ENCODE measurements around the gene LIMA1.
"Not testable (repeated sequence)": the region's sequence is repeated elsewhere in the genome, so short reads cannot be mapped to it uniquely, and the experiment has no call there.

LIMA1 gene

GRCh38 chr12:50283229-50283923 lies at the start of gene LIMA1:
Gene LIMA1, minus strand, starts transcription at chr12:50283520. Its CDS starts 34,769 bp downstream, at chr12:50248751.
- DNase-seq = peak; percentile 82

DNA sequence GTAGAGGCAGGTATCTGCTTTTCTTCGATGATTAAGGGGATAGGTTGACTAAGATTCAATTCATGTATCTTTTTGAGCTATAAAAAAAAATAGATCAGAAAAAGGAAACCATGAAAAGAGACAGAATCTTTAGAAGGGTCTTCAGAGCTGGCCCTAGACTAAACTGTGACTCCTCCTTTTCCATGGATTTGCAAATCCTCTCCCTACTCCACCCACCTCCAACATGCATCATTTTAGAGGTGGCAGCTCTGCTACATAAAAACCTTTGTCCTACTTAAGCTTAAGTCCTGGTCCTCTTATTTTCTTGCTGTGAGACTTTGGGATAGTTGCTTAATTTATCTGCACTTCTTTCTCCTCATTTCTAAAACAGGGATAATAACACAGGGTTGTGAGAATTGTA lies 48.4 kb upstream of the LIMA1 start:
- DNase-seq = no peak

DNA sequence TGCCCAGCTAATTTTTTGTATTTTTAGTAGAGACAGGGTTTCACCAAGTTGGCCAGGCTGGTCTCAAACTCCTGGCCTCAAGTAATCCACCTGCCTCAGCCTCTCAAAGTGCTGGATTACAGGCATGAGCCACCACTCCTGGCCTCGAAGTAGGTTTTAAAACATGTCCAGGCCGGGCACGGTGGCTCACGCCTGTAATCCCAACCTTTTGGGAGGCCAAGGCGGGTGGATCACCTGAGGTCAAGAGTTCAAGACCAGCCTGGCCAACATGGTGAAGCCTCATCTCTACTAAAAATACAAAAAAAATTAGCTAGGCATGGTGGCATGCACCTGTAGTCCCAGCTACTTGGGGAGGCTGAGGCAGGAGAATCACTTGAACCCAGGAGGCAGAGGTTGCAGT lies 45.3 kb upstream of the LIMA1 start:
- DNase-seq = not testable (repeated sequence)

GRCh38 chr12:50326590-50327284 lies 43.4 kb upstream of the LIMA1 start:
- DNase-seq = peak; percentile 75

GRCh38 chr12:50325890-50326391 lies 42.6 kb upstream of the LIMA1 start:
- no peak for DNase-seq

DNA sequence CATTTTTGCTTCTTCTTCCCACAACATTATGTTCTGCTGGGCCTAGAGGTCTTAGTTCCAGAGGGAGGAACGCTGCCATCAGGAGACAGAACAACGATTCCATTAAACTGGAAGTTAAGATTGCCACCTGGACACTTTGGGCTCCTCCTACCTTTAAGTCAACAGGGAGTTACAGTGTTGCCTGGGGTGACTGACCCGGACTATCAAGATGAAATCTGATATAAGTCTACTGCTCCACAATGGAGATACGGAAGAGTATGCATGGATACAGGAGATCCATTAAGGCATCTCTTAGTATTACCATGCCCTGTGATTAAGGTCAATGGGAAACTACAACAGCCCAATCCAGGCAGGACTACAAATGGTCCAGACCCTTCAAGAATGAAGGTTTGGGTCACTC lies 41.5 kb upstream of the LIMA1 start:
- DNase-seq = not testable (repeated sequence)

- not testable (repeated sequence) for DNase-seq
Observed at GRCh38 chr12:50324077-50324476, 40.8 kb upstream of the LIMA1 start.

DNA sequence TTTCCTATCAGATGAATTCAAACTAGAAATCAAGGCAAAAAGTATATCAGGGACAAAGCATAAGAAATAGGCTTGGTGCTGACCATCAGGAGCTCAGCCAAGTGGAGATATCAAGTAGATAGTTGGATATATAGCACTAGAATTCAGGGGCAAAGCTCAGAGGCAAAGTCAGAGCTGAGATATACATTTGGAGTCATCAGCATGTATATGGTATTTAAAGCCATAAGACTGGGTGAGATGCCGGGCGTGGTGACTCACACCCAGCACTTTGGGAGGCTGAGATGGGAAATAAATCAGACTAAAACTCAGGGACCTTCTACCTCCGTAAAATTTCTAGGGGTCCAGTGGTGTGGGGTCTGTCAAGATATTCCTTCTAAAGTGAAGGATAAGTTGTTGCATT lies 38.9 kb upstream of the LIMA1 start:
- DNase-seq = no peak

DNA sequence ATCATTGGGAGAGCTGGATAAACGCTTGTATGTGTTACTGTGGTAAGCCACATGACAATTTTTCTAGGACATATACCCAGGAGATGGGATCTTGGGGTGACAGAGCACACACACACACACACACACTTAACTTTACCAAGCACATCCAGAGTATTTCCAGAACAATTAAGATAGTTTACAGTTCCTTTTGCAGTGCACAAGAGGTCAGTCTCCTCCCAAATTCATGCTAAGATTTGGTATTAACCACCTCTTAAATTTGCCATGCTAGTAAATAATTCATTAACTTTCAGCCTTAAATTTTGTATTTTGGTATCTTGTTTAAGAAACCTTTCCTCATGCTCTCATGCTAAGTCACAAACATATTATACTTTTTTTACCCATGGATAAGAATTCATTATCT lies 33.9 kb upstream of the LIMA1 start:
- DNase-seq = no peak

DNA sequence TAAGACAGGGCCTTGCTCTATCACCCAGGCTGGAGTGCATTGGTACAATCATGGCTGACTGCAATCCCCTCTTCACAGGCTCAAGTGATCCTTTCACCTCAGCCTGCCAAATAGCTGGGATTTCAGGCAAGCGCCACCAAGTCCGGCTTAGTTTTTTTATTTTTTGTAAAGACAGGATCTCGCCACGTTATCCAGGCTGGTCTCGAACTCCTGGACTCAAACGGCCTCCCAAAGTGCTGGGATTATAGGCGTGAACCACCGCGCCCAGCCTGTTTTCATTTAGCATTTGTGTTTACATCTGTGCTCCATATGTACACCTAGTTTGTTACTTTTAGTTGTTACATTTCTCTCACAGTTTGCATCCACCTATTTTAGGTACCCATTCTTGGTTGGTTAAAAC lies 32.5 kb upstream of the LIMA1 start:
- DNase-seq = no peak

- peak; percentile 7 for DNase-seq
Observed at GRCh38 chr12:50314636-50315312, 31.5 kb upstream of the LIMA1 start.

DNA sequence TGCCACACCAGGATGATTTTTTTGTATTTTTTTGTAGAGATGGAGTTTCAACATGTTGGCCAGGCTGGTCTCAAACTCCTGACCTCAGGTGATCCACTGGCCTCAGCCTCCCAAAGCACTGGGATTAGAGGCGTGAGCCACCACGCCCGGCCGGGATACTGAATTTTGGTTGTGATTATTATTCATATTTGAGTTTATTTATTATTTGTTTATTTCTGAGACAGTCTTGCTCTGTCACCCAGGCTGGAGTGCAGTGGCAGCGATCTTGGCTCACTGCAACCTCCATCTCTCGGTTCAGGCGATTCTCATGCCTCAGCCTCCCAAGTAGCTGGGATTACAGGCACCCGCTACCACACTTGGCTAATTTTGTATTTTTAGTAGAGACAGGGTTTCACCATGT lies 30.7 kb upstream of the LIMA1 start:
- not testable (repeated sequence) for DNase-seq

- no peak for DNase-seq
Observed at GRCh38 chr12:50313256-50313931, 30.1 kb upstream of the LIMA1 start.

- not testable (repeated sequence) for DNase-seq
Observed at GRCh38 chr12:50311858-50312609, 28.7 kb upstream of the LIMA1 start.

DNA sequence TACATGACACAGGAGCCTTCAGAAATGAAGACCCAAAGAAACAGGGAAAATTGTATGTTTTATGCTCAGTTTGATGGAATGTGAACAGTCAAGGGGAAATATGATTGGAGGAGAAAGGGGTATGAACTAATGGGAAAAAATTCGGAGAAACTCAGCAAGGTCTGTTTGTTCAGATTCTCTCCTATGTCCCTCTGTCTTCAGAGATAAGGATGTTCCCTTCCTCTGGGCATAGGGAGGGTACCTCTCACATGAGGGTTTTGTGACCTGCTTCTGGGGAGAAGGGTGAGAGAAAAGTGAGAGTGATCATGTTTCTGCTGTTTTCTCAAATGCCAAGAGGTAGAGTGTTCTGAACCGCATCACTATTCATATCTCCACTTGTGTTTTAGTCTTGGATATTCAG lies 26.6 kb upstream of the LIMA1 start:
- DNase-seq = no peak

GRCh38 chr12:50302686-50303085 lies 19.4 kb upstream of the LIMA1 start:
- no peak for DNase-seq

DNA sequence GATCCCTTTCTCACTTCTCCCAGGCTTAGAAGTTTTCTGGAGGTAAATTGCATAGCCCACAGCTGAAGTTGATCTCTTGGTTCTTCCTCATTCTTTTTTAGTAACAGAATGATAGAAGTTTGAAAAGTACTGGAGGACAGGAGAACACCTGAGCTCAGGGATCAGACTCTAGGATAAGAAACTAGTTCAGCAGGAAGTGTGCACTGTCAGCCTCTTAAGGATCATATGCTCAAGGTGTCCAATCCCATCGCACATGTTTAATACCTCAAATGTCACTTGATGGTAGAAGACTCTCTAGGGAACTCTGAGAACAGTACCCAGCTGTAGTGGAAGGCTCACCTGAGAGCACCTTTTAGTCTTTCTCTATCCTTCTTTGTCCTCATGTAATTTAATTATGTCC lies 14.7 kb upstream of the LIMA1 start:
- no peak for DNase-seq

- no peak for DNase-seq
Observed at GRCh38 chr12:50297027-50297426, 13.7 kb upstream of the LIMA1 start.

- no peak for DNase-seq
Observed at GRCh38 chr12:50296554-50296953, 13.2 kb upstream of the LIMA1 start.

DNA sequence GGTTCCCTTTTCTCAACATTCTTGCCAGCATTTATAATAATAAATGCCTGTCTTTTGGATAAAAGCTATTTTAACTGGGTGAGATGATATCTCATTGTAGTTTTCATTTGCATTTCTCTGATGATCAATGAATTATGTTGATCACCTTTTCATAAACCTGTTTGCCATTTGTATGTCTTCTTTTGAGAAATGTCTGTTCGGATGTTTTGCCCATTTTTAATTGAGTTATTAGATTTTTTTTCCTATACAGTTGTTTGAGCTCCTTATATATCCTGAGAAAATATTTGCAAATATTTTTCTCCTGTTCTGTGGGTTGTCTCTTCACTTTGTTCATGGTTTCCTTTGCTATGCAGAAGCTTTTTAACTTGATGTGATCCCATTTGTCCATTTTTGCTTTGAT lies 8.1 kb upstream of the LIMA1 start:
- DNase-seq = no peak

DNA sequence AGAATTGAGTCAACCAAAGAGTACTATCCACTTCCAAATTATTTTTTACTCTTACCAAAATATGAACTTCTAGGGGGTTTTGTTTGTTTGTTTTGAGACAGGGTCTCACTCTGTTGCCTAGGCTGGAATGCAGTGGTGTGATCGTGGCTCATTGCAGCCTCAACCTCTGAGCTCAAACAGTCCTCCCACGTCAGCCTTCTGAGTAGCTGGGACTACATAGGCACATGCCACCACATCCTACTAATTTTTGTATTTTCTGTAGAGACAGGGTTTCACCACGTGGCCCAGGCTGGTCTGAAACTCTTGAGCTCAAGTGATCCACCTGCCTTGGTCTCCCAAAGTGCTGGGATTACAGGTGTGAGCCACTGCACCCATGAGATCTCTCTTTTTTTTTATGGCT lies 7.4 kb upstream of the LIMA1 start:
- DNase-seq = not testable (repeated sequence)

- DNase-seq = no peak
Observed at GRCh38 chr12:50287271-50287670, 4.0 kb upstream of the LIMA1 start.

- DNase-seq = no peak
Observed at GRCh38 chr12:50285253-50285652, 1.9 kb upstream of the LIMA1 start.
